ENCODE measurements around the gene ATP1B1. TPM values are rescaled to one million over a fixed set of nuclear protein-coding genes. Genes with fewer than 3 reads are reported as not detected.

The ATP1B1 gene
- total RNA-seq, 1 donor from 2014 or later, result 173 TPM

DNA sequence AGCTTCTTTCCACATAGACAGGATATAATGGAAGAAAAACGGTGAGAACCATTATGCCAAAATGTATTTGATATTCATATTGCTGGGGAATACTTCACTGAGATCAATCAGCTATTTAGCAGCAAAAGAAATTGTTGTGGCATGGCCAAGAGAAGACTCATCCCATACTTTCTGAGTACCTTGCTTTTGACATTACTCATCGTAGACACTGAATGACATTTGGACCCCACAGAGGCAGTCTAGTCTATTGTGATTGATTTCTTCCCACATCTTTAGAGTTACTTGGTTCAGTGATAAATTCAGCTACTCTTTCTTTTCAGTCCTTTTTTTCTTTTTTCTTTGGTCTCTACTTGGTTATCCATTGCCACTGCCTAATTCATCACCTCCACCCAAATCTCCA, 22.1 kb downstream of the ATP1B1 start:
- TF ChIP-seq, protein P1, sequence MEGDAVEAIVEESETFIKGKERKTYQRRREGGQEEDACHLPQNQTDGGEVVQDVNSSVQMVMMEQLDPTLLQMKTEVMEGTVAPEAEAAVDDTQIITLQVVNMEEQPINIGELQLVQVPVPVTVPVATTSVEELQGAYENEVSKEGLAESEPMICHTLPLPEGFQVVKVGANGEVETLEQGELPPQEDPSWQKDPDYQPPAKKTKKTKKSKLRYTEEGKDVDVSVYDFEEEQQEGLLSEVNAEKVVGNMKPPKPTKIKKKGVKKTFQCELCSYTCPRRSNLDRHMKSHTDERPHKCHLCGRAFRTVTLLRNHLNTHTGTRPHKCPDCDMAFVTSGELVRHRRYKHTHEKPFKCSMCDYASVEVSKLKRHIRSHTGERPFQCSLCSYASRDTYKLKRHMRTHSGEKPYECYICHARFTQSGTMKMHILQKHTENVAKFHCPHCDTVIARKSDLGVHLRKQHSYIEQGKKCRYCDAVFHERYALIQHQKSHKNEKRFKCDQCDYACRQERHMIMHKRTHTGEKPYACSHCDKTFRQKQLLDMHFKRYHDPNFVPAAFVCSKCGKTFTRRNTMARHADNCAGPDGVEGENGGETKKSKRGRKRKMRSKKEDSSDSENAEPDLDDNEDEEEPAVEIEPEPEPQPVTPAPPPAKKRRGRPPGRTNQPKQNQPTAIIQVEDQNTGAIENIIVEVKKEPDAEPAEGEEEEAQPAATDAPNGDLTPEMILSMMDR (IDR thresholded peaks at IDR 0.05), result no peak
- ATAC-seq (no peak), DNase-seq (no peak)
- no peaks in the 10 kb centered on the region for H3K9me3 ChIP-seq
- intact Hi-C loops (cut with DNase I), result no loop called here
- no peaks in the 10 kb centered on the region for H3K4me1 ChIP-seq
- H3K27ac ChIP-seq, result no peak overlapping the region
- no peak overlapping the region for H3K4me3 ChIP-seq
- peaks cover 83% of the 10 kb centered on the region for H3K36me3 ChIP-seq
- no peaks in the 10 kb centered on the region for H3K27me3 ChIP-seq (ENCODE audit: low read depth)

DNA sequence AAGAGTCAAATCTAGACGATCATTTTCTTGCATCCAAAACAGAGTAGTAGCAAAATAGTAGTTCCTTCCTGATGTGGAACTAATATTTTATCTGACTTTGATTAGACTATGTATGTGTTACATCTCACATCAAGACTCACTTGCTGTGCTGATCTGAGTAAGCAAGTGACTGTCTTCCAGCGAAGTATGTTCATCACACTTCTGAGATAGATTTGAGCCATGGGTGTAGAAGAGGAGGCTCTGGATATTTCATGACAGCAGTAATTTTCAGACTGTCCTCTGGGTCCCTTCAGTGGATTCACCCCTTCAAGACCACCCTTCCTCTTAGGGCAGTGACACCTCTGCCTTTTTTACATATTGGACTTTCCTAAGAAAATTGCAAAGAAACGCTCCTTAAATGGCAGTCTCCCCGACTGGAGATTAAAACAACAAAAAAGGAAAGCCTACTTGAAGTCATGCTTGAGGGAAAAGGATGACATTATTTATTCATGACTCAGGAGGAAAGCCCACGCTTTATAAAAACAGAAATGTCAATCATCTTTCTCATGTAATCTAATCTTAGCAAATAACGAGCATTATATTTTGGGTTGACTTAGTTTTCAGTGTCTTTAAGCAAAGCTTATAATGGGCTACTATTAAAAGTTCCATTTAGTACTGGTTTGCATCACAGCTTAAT, 22.8 kb downstream of the ATP1B1 start:
- peaks cover 83% of the 10 kb centered on the region for H3K36me3 ChIP-seq

DNA sequence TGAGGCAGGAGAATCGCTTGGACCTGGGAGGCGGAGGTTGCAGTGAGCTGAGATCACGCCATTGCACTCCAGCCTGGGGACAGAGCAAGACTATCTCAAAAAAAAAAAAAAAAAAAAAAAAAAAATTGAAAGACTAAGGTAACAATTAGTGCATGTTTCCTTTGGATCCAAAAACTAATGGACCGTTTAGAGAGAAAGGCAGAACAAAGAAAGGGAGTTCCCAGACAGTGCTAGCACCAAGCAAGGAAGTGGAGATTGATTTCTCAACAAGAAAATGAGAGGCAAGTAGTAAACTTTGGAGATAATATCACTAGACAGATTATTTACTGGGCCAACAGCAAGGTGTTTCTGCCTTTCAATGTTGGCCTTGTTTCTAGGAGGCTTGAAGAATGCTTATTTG, 24.2 kb downstream of the ATP1B1 start:
- intact Hi-C loops (cut with DNase I), result no loop called here
- DNase-seq, result no peak
- TF ChIP-seq, protein P1 (IDR thresholded peaks at IDR 0.05), result no peak
- no peaks in the 10 kb centered on the region for H3K9me3 ChIP-seq
- H3K4me1 ChIP-seq, result no peaks in the 10 kb centered on the region
- no peaks in the 10 kb centered on the region for H3K27me3 ChIP-seq (ENCODE audit: low read depth)
- no peak overlapping the region for H3K4me3 ChIP-seq
- no peak for ATAC-seq
- H3K36me3 ChIP-seq, result peaks cover 70% of the 10 kb centered on the region
- H3K27ac ChIP-seq, result no peak overlapping the region

More for the DNA sequence above, 22.8 kb downstream of the ATP1B1 start:
- ATAC-seq (no peak), DNase-seq (no peak)
- no peaks in the 10 kb centered on the region for H3K27me3 ChIP-seq (ENCODE audit: low read depth)
- intact Hi-C loops (cut with DNase I), result no loop called here
- TF ChIP-seq, protein P1 (IDR thresholded peaks at IDR 0.05), result no peak
- H3K4me3 ChIP-seq, result no peak overlapping the region
- H3K27ac ChIP-seq, result no peak overlapping the region
- H3K9me3 ChIP-seq, result no peaks in the 10 kb centered on the region
- H3K4me1 ChIP-seq, result no peaks in the 10 kb centered on the region

DNA sequence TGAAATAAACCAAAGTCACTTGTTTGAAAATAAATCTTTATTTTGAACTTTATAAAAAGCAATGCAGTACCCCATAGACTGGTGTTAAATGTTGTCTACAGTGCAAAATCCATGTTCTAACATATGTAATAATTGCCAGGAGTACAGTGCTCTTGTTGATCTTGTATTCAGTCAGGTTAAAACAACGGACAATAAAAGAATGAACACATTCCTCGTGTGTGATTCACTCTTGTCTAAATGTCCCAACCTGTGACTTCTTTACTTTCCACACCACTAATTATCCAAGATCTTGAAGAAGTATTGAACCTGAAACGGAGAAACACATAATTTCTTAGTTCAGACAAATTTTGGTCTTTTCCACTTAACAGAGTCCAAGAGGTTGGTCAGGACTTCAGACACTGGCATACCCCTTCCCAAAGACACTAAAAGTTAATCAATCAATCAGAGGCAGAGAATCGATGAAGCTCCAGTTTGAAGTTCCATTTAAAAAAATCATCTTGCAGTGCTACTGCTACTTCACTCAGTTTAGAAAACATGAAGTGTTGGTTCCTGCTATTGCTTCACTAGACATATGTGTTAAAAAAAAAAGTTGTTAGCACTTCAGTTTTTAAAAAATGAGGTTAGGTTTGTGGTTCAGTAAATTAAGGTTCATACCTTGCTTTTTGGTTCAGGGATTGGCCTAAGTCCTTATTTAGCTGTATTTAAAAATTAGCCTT, 26.2 kb downstream of the ATP1B1 start:
- ATAC-seq (no peak), DNase-seq (no peak)
- TF ChIP-seq, protein P1 (IDR thresholded peaks at IDR 0.05), result no peak
- Histone ChIP-seq H3K36me3 (peaks cover 52% of the 10 kb centered on the region), H3K4me3 (no peak overlapping the region), H3K27ac (no peak overlapping the region), H3K4me1 (no peaks in the 10 kb centered on the region), H3K27me3 (ENCODE audit: low read depth) (no peaks in the 10 kb centered on the region), H3K9me3 (no peaks in the 10 kb centered on the region)
- intact Hi-C loops (cut with DNase I), result no loop called here

DNA sequence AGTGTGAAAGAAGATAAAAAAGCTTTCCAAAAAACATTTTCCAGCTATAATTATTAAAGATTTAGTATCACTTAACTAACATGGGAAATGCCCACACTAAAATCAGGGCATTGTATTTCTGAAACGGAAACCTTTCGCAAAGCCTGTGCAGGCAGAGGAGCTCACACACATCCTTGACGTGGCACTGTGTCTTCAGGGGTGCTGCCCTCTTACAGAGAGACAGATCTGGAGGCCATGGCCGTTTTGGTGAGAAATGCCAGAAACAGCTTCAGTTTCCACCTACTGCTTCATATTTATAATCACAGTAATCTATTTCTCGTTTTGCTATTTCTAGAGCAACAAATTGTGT, 26.7 kb downstream of the ATP1B1 start:
- Histone ChIP-seq H3K36me3 (peaks cover 47% of the 10 kb centered on the region), H3K9me3 (no peaks in the 10 kb centered on the region), H3K27ac (no peak overlapping the region), H3K27me3 (ENCODE audit: low read depth) (no peaks in the 10 kb centered on the region), H3K4me1 (no peaks in the 10 kb centered on the region), H3K4me3 (no peak overlapping the region)
- no peak for ATAC-seq
- TF ChIP-seq, protein P1 (IDR thresholded peaks at IDR 0.05), result no peak
- intact Hi-C loops (cut with DNase I), result no loop called here
- no peak for DNase-seq

Data from lower lobe of right lung (tissue), 2 donors.